Stimulated activated CD4-positive, alpha-beta T cell treated with anti-CD3 and anti-CD28 coated beads, Interleukin-15, amount 100 ng/mL, for 24 hours (primary cell): ENCODE results near the gene ZNF689.

Experiments
- DNase-seq: peaks from one replicate; pipeline ENCODE4 v3.0.0-alpha.2; 2020

The ZNF689 gene

DNA sequence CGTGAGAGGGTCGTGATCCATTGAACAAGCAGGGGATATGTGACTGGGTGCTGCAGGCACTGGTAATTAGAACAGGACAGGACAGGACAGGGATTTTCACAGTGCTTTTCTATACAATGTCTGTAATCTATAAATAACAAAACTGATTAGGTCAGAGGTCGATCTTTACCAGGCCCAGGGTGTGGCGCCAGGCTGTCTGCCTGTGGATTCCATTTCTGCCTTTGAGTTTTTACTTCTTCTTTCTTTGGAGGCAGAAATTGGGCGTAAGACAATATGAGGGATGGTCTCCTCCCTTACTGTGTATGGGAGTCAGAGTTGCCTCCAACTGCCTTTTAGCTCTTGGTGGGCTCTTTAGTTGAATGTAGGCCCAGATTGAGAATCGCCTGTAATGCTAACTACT is 50.5 kb downstream of the ZNF689 start:
- no peak for DNase-seq

DNA sequence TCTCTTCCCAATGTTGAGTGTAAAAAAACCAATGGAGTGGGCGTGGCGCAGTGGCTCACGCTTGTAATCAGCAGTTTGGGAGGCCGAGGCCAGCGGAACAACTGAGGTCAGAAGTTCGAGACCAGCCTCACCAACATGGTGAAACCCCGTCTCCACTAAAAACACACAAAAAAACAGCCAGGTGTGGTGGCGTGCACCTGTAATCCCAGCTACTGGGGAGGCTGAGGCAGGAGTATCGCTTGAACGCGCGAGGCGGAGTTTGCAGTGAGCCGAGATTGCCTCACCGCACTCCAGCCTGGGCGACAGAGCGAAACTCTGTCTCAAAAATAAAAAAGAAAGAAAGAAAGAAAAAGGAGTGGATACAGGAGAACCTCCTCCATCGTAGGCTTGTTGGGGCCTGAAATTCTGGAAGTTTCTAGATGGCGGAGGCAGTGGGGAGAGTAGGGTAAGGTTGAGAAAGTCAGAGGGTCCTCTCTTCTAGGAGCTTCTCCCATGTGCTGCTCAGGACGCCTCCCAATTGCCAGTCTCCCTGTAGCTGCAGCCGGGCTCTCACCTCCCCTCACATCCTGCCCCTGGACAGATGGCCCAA is 51.3 kb downstream of the ZNF689 start:
- no peak for DNase-seq

DNA sequence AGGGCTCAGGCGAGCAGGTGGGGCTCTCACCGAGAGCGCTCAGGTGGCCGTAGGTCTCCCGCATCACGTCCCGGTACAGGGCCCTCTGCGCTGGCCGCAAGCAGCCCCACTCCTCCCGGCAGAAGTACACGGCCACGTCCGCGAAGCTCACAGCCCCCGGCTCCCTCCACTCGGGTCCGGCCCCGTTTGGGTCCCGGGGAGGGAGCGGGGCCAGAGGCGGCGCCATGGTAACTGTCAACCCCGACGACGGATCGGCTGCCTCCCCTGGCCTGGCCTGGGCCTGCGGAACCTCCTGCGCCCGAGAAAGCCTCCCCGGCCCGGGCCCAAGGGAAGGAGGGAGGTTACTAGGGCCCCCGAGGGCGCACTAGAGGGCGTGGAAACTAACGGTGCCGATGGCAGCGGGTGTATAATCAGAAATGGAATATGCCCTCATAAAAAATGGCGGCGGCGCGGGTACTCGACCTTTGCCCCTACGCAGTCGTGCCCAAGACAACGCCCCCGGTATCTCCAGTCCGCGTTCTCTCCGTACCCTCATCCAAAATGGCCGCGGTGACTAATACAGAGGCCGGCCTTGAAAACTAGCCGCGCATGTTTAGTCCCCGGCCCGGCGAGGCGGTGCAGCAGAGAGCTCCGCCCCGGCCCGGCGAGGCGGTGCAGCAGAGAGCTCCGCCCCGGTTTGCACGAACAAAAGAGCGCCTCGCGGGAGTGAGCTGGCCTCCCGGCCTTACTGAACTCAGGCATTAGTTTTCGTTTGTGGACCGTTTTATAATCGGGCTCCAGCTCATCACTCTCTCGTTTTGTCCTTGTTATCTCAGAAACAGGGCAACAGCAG is 52.0 kb downstream of the ZNF689 start, which contains the start of gene ZNF764:
Gene ZNF764, minus strand, starts transcription at position 418 of the 832 bp plus-strand sequence. Its CDS starts 192 bp downstream, at position 226.
- peak; percentile 98 for DNase-seq

DNA sequence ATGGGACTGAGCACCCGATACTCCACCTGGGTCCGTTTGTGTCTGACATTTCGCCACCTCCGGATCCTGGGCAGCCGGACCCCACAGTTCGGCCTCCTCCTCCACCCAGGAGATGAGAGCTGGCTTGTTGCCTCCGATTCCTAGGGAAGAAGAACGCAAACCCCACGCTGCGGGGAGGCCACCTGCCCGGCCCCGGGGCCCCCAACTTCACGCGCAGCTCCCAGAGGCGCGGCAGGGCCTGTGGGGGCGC is 52.6 kb downstream of the ZNF689 start:
- no peak for DNase-seq

DNA sequence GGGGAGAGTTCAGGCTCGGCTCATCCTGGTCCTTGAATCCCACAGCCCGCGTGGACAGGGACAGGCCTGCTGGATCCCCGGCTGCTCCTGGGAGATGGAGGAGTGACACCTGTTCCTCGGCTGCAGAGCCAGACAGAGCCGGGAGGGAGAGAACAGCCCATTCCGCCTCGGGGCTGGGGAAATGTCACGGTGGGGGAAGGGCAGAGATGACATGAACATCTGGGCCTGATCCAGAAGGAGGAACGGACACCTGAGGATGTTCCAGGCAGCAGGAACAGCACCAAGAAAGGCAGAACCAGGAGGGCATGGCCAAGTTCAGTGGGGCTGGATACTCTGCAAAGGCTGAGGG is 54.1 kb downstream of the ZNF689 start:
- no peak for DNase-seq

DNA sequence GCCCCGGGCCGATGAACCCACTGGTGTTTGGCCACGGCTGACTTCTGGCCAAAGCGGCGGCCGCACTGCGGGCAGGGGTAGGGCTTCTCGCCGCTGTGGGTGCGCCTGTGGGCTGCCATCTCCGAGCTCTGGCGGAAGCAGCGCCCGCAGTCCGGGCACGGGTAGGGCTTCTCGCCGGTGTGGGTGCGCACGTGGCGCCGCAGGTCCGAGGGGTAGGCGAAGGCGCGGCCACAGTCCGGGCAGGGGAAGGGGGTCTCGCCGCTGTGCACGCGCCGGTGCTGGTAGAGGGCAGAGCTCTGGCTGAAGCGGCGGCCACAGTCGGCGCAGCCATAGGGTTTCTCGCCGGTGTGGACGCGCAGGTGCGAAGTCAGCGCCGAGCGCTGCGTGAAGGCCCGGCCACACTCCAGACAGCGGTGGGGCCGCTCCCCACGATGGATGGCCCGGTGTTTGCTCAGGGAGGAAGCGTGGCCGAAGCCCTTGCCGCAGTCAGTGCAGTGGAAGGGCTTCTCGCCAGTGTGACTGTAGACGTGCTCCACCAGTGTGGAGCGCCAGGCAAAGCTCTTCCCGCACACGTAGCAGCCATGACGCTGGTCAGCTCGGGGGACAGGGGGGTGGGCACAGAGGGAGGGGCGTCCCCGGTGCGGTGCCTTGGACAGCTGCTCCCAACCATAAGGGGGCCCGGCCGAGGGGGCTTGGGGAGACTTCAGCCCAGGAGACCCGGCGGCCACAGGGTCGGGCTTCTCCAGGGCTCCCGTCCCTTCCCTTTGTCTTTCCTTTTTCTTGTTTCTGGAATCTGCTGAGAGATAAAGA is 54.7 kb downstream of the ZNF689 start:
- no peak for DNase-seq

DNA sequence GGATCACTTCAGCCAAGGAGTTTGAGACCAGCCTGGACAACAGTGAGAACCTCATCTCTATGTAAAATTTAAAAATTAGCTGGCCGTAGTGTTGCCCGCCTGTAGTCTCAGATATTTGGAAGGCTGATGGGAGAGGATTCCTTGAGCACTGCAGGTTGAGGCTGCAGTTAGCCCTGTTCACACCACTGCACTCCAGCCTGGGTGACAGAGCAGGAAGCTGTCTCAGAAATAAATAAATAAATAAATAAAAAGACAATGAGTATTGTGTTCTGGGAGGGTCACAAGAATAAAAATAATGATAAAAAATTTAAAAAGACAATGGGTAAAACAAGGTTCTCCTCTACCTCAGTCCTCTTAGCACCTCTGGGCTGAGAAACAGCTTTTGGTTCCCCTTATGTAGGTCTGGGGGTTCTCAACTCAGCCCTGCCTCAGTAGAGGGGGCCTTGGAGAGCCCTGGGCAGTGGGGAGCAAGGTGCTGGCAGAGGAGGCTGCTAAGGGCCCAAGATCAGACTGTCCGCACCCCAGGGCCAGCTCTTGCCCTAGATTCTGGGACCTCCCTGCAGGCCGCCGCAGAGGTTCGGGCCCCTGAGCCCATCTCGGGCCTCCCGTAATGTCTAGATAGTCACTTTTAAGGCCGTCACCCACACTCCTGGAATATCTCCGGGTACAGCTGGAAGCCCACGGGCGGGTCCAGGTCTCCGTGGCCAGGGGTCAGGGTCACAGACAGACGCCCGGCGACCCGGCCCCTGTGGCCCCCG is 55.5 kb downstream of the ZNF689 start:
- no peak for DNase-seq

DNA sequence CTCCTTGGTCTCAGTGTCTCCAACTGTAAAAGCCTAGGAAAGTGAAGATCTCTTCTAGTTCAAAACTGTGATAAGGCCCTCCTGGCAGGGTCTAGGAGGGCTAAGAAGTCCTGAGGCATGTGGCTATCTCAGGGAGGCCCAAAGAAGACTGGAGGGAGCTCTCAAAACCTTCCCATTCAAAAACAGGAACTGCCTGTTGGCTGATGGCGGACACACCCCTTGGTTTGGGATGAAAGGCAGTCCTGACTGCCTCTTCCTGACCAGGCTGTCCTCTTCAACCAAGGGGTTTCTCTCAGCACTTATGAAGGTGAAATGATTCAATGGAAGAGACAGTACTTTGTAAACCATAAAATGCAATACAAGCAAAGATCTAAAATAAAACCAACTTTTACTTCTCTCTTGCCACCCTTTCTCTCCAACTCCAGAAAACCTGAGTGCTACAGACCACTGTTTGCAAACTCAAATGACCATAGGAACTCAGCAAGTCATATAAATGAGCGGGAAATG is 56.7 kb downstream of the ZNF689 start:
- DNase-seq: no peak

DNA sequence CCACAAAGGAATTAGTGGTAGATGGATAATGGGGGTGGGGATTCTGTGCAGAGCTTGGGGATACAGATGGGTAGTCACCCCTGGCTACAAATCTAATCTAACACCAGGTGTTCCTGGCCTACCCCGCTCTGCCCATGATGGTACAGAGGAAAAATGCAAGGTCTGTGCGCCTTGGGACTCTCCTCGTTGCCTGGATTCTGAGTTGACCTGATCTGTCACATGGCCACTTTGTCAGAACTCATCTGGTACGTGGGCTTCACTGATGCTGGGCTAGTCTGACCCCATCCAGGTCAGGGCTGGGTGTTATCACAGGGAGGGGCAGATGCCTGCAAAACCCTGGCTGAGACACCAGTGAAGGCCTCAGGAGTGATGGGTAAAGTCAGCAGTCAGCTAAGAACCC is 57.2 kb downstream of the ZNF689 start:
- no peak for DNase-seq
